Measurements from ENCODE around the gene VEPH1. TPM values are rescaled to one million over a fixed set of nuclear protein-coding genes. Genes with fewer than 3 reads are reported as not detected.

Gene VEPH1
- total and polyA plus RNA-seq, 9 of the 15 experiments (the other 6 are each of a cell fraction or from before 2014, with no cell fraction given), result 4.5 to 15.6 (median 5.8) TPM

DNA sequence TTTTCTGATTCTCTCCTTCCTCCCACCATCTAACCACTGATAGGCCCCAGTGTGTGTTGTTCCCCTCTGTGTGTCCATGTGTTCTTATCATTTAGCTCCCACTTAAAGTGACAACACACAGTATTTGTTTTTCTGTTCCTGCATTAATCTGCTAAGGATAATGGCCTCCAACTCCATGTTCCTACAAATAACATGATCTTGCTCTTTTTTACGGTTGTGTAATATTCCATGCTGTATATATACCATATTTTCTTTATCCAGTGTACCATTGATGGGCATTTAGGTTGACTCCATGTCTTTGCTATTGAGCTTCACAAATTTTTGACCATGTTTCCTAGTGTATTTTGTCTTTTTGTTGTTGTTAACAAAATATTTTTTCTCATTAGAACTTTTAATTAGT lies 30.6 kb downstream of the VEPH1 start:
- WGBS (ENCODE audit: insufficient coverage, low coverage, missing lambda C conversion rate), result 42% methylated on average over 1 of the region's 1 CpG
- BruUV-seq (replicated peaks), result no TSS peak

DNA sequence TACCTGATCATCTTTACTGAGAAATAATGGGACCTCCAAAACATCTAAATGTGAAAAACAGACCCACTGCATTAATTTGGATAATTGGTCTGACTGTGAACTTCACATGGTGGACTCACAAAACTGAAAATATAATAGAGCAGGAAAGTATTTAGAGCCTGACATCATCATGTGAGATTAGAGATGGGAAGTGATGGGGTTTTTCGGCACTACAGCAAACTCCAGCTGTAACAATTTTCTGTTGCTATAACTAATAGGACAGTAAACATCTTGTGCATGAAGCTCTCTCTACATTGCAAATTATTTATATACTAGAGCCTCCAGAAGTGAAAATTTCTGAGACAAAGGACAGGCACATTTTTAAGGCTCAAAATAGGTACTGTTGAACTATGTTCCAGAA lies 32.2 kb downstream of the VEPH1 start:
- no peak overlapping the region for H3K9ac ChIP-seq (ENCODE audit: insufficient read depth in 1 of 2, low read depth in 2 of 2, low read length in 2 of 2)
- H2AFZ ChIP-seq (ENCODE audit: low read depth, low read length), result peak overlapping the region; percentile 11; the same call in 1 of the 2 replicates
- H3K9me1 ChIP-seq (ENCODE audit: control insufficient read depth, insufficient read depth, low read length), result no peaks in the 10 kb centered on the region
- ATAC-seq, result no peak
- in situ Hi-C loops (cut with MboI), result no loop called here
- no peak overlapping the region for H3K4me2 ChIP-seq (ENCODE audit: insufficient read depth, low read length)
- no peaks in the 10 kb centered on the region for H3K79me2 ChIP-seq (ENCODE audit: control insufficient read depth, insufficient read depth, low read length)
- no peak for DNase-seq (ENCODE audit: extremely low read depth in 1 of 4, low spot score in 3 of 4)
- ChIA-PET POLR2A (no interaction called here), CTCF (ENCODE audit: low intra/inter-chr PET ratio) (no interaction called here)
- H3K36me3 ChIP-seq (ENCODE audit: control insufficient read depth, insufficient read depth, low read length), result no peaks in the 10 kb centered on the region
- H3K27me3 ChIP-seq (ENCODE audit: control insufficient read depth in 2 of 2, insufficient read depth in 2 of 2, low read length in 2 of 2), result no peaks in the 10 kb centered on the region; a peak in 1 of 5 replicates
- H3K9me3 ChIP-seq (replicated peaks; ENCODE audit: control insufficient read depth, insufficient read depth, low read depth, low read length), result no peaks in the 10 kb centered on the region
- WGBS (ENCODE audit: insufficient coverage, low coverage, missing lambda C conversion rate), result 33% methylated on average over 1 of the region's 1 CpG
- H3K4me1 ChIP-seq (replicated peaks in 1 of 2; ENCODE audit: control insufficient read depth in 2 of 2, insufficient read depth in 2 of 2, low read length in 2 of 2), result no peaks in the 10 kb centered on the region; a peak in 1 of 5 replicates
- H3K4me3 ChIP-seq, result no peak overlapping the region
- no TSS peak for BruUV-seq (replicated peaks)
- H3K27ac ChIP-seq (ENCODE audit: extremely low read depth, low read depth, low read length), result no peak overlapping the region
- intact Hi-C loops (cut with micrococcal nuclease), result no loop called here
- TF ChIP-seq FOS (IDR thresholded peaks at IDR 0.05; ENCODE audit: extremely low read depth, insufficient read length), result no peak
- no peak for TF ChIP-seq POU5F1 (IDR thresholded peaks at IDR 0.05; ENCODE audit: borderline replicate concordance, low read depth, low read length, partially characterized antibody)
- no peaks in the 10 kb centered on the region for H4K20me1 ChIP-seq (replicated peaks; ENCODE audit: control insufficient read depth, insufficient read depth, low read length)
- no peak for FAIRE-seq

More for the DNA sequence above, 30.6 kb downstream of the VEPH1 start:
- TF ChIP-seq ZNF146 (CRISPR knock-in tag; IDR thresholded peaks at IDR 0.05; ENCODE audit: unreplicated experiment), result peak; percentile 66
- TF ChIP-seq NELFE (IDR thresholded peaks at IDR 0.05; ENCODE audit: insufficient read depth, insufficient read length), result no peak
- DNase-seq (ENCODE audit: extremely low read depth in 1 of 4, low spot score in 3 of 4) (no peak), FAIRE-seq (no peak), ATAC-seq (no peak)
- no peaks in the 10 kb centered on the region; a peak in 1 of 5 replicates for H3K4me1 ChIP-seq (replicated peaks in 1 of 2; ENCODE audit: control insufficient read depth in 2 of 2, insufficient read depth in 2 of 2, low read length in 2 of 2)
- no peaks in the 10 kb centered on the region for H3K79me2 ChIP-seq (ENCODE audit: control insufficient read depth, insufficient read depth, low read length)
- ChIA-PET POLR2A (no interaction called here), CTCF (ENCODE audit: low intra/inter-chr PET ratio) (no interaction called here)
- no peaks in the 10 kb centered on the region for H3K9me3 ChIP-seq (replicated peaks; ENCODE audit: control insufficient read depth, insufficient read depth, low read depth, low read length)
- no peak overlapping the region for H3K9ac ChIP-seq (ENCODE audit: insufficient read depth in 1 of 2, low read depth in 2 of 2, low read length in 2 of 2)
- H3K9me1 ChIP-seq (ENCODE audit: control insufficient read depth, insufficient read depth, low read length), result no peaks in the 10 kb centered on the region
- no peaks in the 10 kb centered on the region; a peak in 1 of 5 replicates for H3K27me3 ChIP-seq (ENCODE audit: control insufficient read depth in 2 of 2, insufficient read depth in 2 of 2, low read length in 2 of 2)
- intact Hi-C loops (cut with micrococcal nuclease), result no loop called here
- no peak overlapping the region for H3K27ac ChIP-seq (ENCODE audit: extremely low read depth, low read depth, low read length)
- no peaks in the 10 kb centered on the region for H3K36me3 ChIP-seq (ENCODE audit: control insufficient read depth, insufficient read depth, low read length)
- H3K4me2 ChIP-seq (ENCODE audit: insufficient read depth, low read length), result no peak overlapping the region
- H2AFZ ChIP-seq (ENCODE audit: low read depth, low read length), result no peak overlapping the region
- in situ Hi-C loops (cut with MboI), result no loop called here
- no peaks in the 10 kb centered on the region for H4K20me1 ChIP-seq (replicated peaks; ENCODE audit: control insufficient read depth, insufficient read depth, low read length)
- no peak overlapping the region for H3K4me3 ChIP-seq
